ENCODE results near the gene ODAD3.
"Not testable (repeated sequence)": the region's sequence is repeated elsewhere in the genome, so short reads cannot be mapped to it uniquely, and the experiment has no call there.

Gene ODAD3

GRCh38 chr19:11460207-11460606 lies 25.3 kb upstream of the ODAD3 start:
- DNase-seq (ENCODE audit: low read depth) = no peak

DNA sequence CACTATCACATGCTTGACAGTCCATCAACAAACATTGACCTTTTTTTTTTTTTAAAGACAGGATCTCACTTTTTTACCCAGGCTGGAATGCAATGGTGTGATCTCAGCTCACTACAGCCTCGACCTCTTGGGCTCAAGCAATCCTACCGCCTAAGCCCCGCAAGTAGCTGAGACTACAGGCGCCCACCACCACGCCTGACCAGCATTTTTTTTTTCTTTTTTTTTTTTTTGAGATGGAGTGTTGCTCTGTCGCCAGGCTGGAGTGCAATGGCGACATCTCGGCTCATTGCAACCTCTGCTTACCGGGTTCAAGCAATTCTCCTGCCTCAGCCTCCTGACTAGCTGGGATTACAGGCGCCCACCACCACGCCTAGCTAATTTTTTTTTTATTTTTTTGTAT lies 24.0 kb upstream of the ODAD3 start:
- DNase-seq (ENCODE audit: low read depth) = not testable (repeated sequence)

GRCh38 chr19:11458236-11458900 lies 23.4 kb upstream of the ODAD3 start:
- no peak for DNase-seq (ENCODE audit: low read depth)

- no peak for DNase-seq (ENCODE audit: low read depth)
Observed at GRCh38 chr19:11457831-11458230, 22.9 kb upstream of the ODAD3 start.

- no peak for DNase-seq (ENCODE audit: low read depth)
Observed at GRCh38 chr19:11457115-11457514, 22.2 kb upstream of the ODAD3 start.

DNA sequence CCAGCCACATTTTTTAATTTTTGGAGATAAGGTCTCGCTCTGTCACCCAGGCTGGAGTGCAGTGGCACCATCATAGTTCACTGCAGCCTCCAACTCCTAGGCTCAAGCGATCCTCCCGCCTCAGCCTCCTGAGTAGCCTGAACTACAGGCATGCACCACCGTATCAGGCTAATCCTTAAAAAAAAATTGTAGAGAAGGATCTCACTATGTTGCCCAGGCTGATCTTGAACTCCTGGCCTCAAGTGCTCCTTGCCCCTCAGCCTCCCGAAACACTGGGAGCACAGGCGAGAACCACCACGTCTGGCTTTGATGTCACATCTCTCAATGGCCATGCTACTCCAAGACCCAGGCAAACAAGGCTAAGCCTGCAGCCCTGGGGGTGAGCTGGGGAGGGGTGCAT lies 21.7 kb upstream of the ODAD3 start:
- DNase-seq (ENCODE audit: low read depth) = no peak

GRCh38 chr19:11455233-11455554 lies 20.3 kb upstream of the ODAD3 start:
- DNase-seq (ENCODE audit: low read depth) = not testable (repeated sequence)

GRCh38 chr19:11453468-11454341 lies 18.8 kb upstream of the ODAD3 start:
- no peak for DNase-seq (ENCODE audit: low read depth)

- no peak for DNase-seq (ENCODE audit: low read depth)
Observed at GRCh38 chr19:11452620-11453310, 17.8 kb upstream of the ODAD3 start.

DNA sequence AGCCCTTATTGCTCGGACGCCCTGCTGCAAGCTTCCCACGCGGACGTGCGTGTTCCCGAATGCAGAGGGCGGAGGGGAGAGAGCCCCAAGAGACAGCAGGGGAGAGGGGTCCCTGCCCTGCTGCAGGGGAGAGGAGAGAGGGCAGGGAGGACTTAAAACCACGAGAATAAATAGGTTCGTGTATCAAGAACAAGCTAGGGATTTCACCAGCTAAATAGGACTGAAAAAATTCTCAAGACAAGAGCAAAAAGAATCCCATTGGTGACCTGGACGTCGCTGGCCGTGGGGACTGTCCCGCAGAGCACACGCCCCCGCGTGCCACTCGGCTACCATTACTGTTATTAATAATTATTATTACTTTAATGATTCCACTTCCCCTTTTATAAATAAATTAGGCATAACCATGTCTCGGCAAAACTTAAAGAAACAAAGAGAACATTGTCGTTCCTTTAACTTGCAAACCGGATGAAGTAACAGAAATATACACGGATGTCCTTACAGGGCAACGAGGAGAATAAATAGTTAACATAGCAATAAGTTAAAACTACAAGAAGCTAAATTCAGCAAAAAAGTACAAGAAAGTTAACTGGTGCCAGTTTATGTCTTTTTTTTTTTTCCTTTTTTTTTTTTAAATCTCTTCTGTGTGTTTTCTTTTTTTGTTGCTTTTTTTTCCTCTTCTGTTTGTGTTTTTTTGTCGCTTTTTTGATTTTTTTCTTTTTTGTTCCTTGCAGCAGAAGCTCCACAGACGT lies 17.1 kb upstream of the ODAD3 start:
- no peak for DNase-seq (ENCODE audit: low read depth)

DNA sequence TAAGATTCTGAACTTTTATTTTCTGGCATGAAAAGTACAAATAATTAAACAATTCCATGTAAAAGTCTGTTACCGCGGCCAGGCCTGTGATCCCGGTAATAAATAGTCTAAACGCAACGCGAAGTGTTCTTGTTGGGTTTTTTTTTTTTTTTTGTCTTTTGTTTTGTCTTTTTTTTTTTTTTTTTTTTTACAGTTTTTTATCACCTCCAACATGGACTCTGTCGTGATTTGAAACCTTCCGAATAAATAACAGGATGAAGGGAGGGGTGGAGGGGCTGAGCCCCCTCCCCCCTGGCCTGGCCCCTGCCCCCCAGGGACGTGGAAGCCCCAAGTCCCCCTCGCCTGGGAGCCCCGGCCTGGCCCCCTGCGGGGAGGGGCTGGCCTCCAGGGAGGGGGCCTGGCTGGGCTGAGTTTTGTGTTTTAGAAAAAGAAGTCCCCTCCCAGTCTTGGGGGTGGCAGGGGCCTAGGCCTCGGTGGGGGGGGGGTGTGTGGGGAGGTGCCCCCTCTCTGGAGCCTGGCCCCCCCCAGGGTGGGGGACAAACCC lies 16.5 kb upstream of the ODAD3 start:
- no peak for DNase-seq (ENCODE audit: low read depth)

GRCh38 chr19:11450570-11451326 lies 15.8 kb upstream of the ODAD3 start:
- no peak for DNase-seq (ENCODE audit: low read depth)

- no peak for DNase-seq (ENCODE audit: low read depth)
Observed at GRCh38 chr19:11448923-11449554, 14.1 kb upstream of the ODAD3 start.

GRCh38 chr19:11448410-11448809 lies 13.5 kb upstream of the ODAD3 start:
- DNase-seq (ENCODE audit: low read depth) = no peak

GRCh38 chr19:11447347-11448262 lies 12.7 kb upstream of the ODAD3 start:
- no peak for DNase-seq (ENCODE audit: low read depth)

DNA sequence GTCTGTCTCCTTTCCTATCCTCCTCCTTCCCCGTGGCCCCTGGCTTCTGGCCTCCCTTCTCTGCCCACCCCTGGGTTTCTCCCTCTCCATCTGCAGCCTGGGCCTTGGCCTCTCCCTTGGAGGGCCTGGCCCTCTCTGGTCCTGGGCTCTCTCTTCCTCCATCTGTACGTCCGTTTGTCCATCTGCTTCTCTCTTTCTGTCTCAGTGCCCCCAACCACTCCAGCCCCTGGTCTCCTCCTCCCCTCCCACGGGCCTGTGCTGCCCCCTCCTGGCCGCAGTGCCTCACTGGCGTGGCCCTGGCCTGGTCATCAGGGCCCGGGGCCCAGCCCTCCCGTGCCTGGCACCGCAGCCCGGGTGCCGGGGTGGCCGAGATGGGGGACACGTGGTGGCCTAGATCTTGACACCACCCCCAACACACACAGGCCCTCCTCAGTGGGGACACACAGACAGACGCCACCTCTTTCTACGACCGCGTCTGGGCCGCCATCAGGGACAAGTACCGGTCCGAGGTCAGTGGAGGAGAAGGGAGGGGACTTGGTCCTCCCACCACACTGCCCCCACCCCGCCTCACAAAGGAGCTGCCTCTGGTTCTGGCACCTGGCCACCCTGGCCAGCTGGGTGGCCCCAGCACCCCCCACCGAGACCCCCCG lies 11.9 kb upstream of the ODAD3 start:
- DNase-seq (ENCODE audit: low read depth) = no peak

DNA sequence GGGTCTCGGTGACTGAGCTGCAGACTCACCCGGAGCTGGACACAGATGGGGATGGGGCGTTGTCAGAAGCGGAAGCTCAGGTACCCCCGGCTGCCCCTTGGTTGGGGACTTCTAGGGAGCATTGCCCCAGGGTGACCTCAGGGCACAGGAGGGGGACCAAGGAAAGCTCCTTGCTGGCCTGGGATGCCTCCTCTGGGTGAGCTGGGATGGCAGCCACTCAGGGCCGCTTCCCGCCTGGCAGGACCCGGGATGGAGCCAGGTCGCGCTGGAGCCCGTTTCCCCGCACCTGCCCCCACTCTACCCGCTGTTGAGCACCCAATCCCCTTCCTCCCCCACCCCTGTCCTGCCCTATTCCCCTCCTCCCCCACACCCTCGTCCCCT lies 11.3 kb upstream of the ODAD3 start:
- no peak for DNase-seq (ENCODE audit: low read depth)

DNA sequence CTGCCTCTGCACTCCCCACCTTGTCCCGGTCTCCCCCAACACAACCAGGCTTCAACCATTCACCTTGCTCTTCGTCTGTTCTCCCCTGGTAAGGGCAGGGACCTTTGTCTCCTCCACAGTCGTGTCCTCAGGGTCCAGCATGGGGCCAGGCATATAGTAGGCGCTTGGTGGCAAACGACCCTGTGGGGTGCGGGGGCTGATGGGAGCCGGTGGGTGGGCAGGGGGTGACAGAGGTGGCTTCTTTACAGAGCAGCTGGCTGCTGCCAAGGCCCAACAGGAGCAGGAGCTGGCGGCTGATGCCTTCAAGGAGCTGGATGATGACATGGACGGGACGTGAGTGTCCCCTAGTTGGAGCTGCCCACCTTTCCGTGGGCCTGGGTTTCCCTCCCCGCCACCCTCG lies 10.2 kb upstream of the ODAD3 start:
- DNase-seq (ENCODE audit: low read depth) = no peak

DNA sequence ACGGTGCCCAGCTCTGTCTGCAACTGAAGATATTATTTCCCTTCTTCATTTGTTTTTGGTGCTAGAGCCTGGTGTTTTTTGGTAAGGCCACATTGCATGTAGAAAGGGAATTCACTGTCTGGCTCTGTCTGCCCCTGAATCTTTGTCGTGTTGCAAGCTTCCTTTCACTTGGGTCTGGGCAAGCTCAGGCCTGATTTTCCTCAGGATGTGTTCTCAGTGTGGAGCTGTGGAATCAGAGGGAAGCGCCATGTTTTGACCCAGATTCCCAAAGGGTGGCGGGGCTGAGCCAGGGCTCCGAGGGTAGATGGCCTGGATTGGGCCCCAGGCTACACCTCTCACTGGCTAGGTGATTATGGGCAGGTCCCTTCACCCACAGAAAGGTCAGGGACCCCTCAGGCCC lies 9.1 kb upstream of the ODAD3 start:
- no peak for DNase-seq (ENCODE audit: low read depth)
